NCI-H1417 (cell line): ENCODE results near the gene DNAJC22.
"Not testable (repeated sequence)": the region's sequence is repeated elsewhere in the genome, so short reads cannot be mapped to it uniquely, and the experiment has no call there.

Experiments
- DNase-seq, 3 experiments: peaks; one replicate each; lab custom pipeline; 2025; lab: John Stamatoyannopoulos, UW

The DNAJC22 gene

DNA sequence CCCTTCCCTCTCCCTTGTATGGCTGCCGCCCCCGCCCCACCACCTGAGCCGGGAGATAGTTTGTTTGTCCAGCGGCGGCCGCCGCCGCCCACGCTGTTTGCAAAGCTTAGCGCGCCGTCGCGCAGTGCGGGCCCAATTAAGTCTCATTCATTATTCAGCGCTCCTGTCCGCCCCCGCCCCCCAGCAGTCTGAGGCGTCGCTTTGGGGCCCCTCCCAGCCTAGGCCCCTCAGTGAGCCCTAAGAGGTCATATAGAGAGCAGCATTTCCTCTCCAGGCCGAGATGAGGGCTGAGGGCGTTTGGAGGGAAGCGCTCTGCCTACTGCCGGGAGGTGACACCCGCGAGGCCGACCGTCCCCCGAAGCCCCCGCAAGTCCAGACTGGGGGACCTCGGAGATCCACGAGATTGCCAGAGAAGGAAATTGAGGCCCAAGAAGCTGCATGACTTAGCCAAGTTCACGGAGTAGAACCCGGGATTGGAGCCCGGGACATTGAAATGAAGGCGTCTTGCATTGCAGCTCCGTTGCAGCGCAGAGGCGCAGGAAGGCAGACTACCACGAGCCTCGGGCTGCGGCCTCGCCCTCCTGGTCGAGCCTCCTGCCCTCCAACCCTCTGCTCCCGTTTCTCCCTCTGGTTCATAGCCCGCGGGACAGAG is at the start of gene DNAJC22:
Gene DNAJC22 (plus strand): TSS at position 230 of the 652 bp plus-strand sequence. CDS start 1,985 bp downstream, outside the sequence.
- peak; percentile 75 to 85 (median 76) for DNase-seq

DNA sequence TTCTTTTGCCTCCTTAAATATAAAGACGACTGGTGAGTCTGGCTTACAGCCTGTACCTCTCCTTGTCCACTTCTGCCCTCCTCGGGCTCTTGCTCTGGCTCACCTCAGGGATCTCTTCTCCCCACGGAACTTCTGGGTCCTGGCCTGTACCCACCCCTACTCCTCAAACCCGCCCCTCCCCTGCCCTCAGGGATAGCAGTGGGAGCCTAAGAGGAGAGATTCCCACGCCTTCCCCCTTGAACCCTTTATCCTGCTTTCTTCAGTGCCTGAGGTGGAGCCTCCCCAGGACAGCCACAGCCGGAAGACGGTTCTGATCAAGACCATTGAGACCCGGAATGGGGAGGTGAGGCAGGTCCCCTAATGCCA is 49.0 kb upstream of the DNAJC22 start:
- no peak for DNase-seq

DNA sequence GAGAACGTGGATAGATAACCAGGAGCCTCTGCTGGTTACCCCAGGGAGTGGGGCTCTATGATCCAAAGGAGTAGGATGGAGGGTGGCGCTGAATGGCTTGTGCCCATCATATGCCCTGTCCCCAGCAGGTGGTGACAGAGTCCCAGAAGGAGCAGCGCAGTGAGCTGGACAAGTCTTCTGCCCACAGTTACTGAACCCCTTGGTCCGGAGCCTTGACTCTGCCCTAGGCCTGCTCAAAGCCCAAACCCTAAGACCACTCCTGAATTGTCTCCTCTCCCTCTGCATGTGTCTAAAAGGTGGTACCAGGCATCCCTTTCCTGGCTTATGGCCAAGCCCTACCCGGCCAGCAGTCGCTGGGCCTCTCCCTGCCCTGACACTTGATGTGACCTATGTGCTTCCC is 48.5 kb upstream of the DNAJC22 start:
- no peak for DNase-seq

DNA sequence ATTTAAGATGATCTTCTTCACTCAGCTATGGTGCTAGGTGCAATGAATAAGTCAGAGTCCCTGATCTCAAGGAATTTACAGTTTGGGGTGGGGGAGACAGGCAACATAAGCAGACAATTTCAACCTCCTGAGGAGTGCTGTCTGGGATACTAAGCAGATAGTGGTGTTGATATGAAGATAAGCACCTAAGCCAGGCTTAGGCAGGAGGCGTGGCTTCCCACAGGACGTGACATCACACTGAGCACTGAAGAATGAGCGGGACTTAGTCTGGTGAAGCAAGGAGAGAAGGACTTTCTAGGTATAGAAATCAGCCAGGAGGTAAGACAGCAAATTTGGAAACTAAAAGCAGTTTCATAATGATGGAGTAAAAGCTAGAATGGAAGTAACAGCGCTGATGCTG is 44.9 kb upstream of the DNAJC22 start:
- DNase-seq, result no peak

DNA sequence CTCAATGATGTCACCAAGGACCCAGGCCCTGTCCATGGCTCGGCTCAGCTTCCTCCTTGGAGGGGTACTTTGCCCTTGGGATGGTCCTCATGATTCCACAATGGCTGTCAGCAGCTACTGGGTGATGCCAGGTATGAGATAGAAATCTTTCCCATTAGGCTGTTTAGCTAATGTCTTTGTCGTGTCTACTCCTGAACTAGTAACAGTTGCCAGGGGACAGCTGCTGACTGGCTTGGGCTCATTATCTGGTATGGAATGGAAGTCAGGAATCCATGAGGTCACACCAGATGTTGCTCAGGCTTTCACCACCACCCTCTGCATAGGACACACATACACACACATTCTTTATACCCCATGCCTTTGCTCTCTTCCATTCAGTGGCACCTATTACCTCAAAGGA is 42.5 kb upstream of the DNAJC22 start:
- no peak for DNase-seq

DNA sequence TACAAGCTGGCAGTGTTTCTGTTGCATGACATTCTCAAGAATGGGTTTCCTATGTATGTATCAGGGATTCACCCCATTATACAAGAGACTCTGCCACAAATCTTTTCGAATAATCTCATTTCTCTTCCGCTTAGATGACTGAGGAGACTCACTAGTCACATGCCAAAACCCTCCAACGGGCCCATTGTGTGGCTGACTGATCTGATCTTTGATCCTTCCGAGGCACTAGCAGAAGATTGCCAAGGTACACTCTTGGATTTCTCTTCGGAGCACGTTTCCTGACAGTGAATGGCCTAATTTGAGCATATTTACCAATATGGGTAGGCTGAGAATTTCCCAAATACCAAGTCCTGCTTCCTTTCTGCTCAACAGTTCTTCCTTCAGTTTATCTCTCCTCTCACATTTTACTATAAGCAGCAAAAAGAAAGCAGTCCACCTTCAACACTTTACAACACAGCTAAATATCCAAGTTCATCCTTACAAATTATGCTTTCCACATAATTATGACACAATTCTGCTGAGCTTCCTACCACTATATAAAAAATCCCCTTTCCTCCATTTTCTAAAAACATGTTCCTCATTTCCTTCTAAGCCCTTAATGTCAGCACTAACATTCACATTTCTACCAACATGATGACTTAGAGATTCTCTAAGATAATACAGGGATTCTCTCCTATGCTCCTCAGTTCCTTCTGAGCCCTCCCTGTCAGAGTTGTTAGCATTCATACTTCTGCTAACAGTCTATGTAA is 40.8 kb upstream of the DNAJC22 start:
- no peak for DNase-seq

DNA sequence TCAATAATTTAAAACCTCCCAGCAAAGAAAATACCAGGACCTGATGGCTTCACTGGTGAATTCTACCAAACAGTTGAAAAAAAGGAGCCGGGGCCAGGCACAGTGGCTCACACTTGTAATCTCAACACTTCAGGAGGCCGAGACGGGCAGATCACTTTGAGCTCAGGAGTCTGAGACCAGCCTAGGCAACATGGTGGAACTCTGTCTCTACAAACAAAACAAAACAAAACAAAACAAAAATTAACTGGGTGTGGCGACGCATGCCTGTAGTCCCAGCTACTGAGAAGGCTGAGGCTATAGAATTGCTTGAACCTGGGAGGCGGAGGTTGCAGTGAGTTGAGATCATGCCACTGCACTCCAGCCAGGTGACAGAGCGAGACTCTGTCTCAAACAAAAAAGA is 37.3 kb upstream of the DNAJC22 start:
- no peak for DNase-seq

DNA sequence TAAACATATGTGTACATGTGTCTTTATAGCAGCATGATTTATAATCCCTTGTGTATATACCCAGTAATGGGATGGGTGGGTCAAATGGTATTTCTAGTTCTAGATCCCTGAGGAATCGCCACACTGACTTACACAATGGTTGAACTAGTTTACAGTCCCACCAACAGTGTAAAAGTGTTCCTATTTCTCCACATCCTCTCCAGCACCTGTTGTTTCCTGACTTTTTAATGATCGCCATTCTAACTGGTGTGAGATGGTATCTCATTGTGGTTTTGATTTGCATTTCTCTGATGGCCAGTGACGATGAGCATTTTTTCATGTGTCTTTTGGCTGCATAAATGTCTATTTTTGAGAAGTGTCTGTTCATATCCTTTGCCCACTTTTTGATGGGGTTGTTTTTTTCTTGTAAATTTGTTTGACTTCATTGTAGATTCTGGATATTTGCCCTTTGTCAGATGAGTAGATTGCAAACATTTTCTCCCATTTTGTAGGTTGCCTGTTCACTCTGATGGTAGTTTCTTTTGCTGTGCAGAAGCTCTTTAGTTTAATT is 36.2 kb upstream of the DNAJC22 start:
- not testable (repeated sequence) for DNase-seq

DNA sequence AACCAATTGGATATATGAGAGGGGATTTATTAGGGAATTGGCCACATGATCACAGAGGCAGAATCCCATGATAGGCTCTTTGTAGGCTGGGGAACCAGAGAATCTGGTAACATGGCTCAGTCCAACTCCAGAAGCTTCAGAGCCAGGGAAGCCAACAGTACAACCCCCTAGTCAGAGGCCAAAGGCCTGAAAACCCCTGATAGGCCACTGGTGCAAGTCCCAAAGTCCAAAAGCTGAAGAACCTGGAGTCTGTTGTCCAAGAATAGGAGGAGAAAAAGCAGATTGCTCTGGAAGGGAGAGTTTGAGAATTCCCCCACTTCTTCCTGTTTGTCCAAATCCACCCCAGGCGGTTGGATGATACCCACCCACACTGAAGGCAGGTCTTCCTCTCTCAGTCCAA is 31.9 kb upstream of the DNAJC22 start:
- DNase-seq, result no peak

DNA sequence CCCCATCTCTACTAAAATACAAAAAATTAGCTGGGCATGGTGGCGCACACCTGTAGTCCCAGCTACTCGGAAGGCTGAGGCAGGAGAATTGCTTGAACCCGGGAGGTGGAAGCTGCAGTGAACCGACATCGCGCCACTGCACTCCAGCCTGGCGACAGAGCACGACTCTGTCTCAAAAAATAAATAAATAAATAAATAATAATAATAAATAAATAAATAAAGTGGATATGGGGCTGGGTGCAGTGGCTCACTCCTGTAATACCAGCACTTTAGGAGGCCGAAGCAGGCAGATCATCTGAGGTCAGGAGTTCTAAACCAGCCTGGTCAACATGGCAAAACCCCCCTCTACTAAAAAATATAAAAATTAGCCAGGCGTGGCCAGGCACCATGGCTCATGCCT is 29.6 kb upstream of the DNAJC22 start:
- DNase-seq, result not testable (repeated sequence)

DNA sequence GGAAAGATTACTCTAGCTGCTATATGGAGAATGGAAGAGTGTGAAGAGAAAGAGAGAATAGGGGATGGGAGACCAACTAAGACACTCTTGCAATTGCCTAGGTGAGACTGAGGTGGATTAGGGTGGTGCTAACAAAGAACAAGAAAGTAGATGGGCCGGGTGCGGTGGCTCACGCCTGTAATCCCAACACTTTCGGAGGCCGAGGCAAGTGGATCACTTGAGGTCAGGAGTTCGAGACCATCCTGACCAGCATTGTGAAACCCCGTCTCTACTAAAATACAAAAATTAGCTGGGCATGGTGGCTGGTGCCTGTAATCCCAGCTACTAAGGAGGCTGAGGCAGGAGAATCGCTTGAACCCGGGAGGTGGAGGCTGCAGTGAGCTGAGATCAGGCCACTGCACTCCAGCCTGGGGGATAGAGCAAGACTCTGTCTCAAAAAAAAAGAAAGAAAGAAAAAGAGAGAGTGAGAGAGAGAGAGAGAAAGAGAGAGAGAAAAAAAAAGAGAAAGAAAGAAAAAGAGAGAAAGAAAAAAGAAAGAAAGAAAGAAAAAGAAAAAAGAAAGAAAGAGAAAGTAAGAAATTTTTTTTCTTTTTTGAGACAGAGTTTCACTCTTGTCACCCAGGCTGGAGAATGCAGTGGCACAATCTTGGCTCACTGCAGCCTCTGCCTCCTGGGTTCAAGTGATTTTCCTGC is 26.1 kb upstream of the DNAJC22 start:
- not testable (repeated sequence) for DNase-seq

DNA sequence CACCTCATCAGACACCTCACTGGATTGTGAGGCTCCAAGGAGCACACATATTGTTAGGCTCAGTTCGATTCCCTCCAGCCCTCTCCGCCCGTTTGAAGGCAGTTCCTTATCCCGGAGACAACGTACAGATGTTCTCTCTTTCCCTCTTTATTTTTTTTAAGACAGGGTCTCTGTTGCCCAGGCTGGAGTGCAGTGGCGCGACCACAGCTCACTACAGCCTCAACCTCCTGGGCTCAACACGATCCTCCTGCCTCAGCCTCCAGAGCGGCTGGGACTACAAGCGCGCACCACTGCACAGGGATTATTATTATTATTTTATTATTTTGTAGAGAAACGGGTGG is 24.4 kb upstream of the DNAJC22 start:
- DNase-seq, result no peak

DNA sequence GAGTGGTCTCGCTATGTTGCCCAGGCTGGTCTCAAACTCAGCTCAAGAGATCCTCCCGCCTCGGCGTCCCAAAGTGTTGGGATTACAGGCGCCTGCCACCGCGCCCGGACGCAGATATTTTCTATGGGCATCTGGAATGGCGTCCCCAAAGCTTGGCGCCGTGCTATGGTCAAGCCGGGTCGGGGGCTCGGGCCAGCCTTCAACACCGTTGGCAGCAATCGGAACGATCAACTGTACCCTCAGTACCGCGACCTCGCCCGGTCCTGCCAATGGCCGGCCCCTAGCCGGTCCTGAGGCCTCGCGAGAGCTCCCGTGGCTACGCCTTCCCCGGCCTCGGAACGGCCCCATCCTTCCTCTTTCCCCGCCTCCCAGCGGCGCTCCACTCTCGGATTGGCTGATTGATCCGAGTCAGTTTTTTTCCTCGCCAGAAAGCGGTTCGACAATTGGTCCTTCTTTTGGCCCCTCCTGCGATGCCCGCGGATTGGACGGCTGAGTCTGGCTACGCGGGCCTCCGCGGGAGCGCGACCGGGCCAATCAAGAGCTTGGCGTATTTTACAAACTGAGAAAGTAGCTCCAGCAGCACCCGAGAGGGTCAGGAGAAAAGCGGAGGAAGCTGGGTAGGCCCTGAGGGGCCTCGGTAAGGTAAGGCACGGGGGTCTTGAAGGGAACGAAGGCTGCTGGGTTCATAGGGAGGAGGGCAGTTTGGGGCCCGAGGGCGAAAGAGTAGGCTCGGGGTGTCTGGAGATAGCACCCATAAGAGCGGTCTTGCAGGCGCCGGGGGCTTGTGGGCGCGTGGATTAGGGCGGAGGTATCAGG is 23.8 kb upstream of the DNAJC22 start, which contains the start of gene TROAP:
Gene TROAP (plus strand): TSS at position 548 of the 816 bp plus-strand sequence. CDS start 354 bp downstream, outside the sequence.
- DNase-seq, result peak; percentile 99 to 100 (median 99)

DNA sequence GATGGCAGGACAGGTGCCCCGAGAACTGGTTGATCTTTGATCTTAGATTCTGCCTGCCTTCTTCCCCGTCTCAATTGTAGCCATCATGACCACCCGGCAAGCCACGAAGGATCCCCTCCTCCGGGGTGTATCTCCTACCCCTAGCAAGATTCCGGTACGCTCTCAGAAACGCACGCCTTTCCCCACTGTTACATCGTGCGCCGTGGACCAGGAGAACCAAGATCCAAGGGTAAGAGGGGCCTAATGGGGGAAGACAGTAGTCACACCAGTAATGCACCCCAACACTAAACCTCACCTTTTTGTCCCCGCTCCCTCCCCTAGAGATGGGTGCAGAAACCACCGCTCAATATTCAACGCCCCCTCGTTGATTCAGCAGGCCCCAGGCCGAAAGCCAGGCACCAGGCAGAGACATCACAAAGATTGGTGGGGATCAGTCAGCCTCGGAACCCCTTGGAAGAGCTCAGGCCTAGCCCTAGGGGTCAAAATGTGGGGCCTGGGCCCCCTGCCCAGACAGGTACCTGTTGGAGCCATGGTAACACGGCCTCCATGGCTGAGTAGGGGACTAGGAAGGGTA is 23.1 kb upstream of the DNAJC22 start:
- DNase-seq, result peak in 1 of 3 experiments; percentile 46

DNA sequence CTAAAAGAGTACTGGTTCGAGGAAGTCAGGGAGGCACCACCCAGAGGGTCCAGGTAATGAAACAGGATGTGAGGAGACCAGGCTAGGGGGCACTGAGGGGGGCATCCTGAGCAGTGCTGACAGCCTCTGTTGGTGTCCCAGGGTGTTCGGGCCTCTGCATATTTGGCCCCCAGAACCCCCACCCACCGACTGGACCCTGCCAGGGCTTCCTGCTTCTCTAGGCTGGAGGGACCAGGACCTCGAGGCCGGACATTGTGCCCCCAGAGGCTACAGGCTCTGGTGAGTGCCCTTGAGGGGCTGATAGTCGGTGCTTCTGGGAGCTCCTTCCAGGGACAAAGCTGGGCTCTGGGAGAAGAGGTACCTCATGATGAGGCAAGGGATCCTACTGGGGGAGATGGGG is 21.1 kb upstream of the DNAJC22 start:
- DNase-seq, result no peak

DNA sequence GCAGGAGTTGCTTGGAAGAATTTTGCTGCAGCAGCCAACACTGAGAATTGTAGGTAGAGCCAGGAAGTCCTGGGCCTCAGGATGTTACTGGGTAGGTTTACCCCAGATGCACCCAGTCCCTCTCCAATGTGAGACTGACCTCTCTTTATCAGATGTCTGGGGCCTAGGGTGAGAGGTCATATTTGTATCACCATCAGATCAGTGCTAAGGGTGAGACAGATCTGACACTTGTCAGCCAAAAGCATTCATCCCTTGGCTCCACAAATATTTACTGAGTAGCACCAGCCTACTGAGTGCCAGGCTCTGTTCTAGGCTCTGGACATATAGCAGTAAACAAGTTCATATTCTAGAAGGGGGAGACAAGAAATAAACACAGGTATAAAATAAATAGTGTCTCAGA is 19.3 kb upstream of the DNAJC22 start:
- no peak for DNase-seq

DNA sequence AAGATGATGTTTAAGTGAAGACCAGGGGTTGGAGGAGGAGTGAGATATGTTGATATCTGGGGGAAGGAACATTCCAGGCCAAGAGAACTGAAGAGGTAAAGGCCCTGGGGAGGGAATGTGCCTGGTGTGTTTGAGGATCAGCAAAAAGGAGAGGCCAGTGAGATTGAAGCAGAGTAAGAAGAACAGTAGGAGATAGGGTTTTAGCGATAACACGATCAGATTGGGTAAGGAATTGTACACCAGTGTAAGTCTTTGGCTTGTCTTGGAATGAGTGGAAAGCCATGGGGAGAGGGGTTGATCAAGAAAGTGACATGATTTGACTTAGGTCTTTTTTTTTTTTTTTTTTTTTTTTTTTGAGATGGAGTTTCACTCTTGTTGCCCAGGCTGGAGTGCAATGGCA is 18.8 kb upstream of the DNAJC22 start:
- no peak for DNase-seq

DNA sequence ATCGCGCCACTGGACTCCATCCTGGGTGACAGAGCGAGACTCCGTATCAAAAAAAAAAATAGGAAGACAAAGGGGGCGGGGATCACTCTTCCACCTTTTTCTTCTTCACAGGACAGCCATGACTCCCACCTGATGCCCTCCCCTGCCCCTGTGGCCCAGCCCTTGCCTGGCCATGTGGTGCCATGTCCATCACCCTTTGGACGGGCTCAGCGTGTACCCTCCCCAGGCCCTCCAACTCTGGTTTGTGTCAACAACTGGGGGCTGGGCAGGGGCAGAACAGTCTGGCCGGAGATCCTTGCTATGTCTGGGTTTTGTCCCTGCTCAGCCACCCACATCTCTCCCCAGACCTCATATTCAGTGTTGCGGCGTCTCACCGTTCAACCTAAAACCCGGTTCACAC is 17.9 kb upstream of the DNAJC22 start:
- no peak for DNase-seq

DNA sequence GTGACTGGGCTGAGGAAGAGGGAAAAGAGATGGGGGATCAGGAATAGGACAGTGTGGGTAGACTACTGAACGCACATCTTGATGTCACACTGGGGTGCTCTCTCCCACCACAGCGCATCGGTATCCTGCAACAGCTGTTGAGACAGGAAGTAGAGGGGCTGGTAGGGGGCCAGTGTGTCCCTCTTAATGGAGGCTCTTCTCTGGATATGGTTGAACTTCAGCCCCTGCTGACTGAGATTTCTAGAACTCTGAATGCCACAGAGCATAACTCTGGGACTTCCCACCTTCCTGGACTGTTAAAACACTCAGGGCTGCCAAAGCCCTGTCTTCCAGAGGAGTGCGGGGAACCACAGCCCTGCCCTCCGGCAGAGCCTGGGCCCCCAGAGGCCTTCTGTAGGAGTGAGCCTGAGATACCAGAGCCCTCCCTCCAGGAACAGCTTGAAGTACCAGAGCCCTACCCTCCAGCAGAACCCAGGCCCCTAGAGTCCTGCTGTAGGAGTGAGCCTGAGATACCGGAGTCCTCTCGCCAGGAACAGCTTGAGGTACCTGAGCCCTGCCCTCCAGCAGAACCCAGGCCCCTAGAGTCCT is 16.6 kb upstream of the DNAJC22 start:
- no peak for DNase-seq

DNA sequence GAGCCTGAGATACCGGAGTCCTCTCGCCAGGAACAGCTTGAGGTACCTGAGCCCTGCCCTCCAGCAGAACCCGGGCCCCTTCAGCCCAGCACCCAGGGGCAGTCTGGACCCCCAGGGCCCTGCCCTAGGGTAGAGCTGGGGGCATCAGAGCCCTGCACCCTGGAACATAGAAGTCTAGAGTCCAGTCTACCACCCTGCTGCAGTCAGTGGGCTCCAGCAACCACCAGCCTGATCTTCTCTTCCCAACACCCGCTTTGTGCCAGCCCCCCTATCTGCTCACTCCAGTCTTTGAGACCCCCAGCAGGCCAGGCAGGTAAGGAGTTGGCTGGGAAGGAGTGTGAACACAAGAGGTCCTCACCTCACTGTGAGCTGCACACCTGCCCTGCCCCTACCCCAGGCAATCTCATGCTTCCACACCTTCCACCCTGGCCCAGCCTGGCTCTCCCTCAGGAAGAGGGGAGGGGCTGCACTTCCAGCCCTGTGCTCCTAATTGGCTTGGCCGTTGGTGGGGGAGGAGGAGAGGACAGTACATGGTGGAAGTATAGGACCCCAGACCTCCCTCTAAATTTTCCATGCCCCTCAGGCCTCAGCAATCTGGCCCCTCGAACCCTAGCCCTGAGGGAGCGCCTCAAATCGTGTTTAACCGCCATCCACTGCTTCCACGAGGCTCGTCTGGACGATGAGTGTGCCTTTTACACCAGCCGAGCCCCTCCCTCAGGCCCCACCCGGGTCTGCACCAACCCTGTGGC is 15.9 kb upstream of the DNAJC22 start:
- DNase-seq, result no peak
